ENCODE results near the gene KCNF1.

The KCNF1 gene

DNA sequence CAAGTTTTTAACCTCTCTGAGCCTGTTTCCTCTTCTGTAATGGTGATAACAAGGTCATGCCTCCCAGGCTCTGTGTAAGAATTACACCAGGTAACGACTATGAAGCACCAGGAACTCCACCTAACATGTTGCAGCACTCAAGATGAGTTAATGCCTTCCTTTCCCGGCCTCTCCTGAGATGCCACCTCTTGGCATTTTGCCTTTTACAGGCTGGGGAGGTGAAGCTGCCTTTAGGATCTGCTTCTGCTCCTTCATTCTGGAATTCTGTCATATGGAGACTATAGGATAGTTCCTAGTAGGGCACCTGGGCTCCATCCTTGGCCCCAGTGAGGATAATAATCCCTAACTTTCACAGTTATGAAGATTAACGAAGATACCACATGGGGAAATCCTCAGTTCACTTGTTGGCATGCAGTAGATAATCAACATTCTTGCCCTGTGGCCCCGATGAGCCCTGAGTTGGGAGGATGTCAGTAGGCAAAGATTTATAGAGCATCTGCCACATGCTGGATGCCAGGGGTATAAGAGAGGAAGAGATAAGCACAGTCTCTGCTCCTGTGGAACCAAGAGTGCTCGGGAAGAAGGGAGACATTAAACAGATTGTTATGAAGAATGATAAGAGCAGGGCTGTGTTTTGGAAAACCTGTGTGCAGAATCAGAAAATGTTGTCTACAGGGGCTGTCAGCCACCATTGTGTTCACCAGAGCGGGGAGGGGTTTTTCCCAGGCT lies 43.9 kb upstream of the KCNF1 start:
- TF ChIP-seq, protein P1, sequence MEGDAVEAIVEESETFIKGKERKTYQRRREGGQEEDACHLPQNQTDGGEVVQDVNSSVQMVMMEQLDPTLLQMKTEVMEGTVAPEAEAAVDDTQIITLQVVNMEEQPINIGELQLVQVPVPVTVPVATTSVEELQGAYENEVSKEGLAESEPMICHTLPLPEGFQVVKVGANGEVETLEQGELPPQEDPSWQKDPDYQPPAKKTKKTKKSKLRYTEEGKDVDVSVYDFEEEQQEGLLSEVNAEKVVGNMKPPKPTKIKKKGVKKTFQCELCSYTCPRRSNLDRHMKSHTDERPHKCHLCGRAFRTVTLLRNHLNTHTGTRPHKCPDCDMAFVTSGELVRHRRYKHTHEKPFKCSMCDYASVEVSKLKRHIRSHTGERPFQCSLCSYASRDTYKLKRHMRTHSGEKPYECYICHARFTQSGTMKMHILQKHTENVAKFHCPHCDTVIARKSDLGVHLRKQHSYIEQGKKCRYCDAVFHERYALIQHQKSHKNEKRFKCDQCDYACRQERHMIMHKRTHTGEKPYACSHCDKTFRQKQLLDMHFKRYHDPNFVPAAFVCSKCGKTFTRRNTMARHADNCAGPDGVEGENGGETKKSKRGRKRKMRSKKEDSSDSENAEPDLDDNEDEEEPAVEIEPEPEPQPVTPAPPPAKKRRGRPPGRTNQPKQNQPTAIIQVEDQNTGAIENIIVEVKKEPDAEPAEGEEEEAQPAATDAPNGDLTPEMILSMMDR (IDR thresholded peaks at IDR 0.05; ENCODE audit: extremely low read depth, missing control alignments): no peak
- no peak for DNase-seq (ENCODE audit: low spot score)

DNA sequence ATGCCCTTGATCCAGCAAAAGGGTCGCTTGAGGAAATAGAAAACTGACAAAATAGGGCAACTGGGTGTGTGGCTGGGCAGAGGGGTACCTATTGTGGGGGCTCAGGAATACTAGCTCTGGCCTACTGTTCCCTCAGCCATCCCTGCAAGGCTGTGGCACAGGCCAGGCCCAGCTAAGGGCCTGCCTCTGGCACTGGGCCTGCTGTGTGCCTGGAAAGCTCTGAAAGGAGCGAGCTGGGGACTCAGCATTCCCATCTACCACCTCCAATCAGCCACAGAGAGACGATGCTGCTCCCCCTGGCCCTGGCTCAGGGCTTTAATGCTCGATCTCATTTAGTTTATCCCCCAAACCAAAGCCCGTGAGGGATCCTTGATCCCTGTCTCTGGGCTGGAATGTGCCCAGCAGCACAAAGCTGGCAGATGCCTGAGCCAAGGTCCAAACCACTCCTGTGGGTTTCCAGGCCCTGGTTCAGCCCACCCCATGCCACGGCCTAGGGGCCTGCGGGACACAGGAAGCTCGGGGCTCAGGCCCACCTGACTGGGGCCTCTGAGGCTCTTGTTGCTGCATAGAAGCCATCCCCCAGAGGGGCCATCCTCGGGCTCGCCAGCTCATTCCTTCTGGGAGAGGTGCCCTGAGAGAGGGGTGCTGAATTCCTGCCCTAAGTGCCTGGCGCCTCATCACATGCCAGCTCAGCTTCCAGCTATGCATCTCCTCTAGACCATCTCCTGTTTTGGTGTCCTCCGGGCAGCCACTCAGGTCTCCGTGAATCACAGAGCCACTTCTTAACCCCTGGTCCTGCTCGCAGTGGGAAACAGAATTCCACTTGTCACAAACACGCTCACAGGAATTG lies 43.0 kb upstream of the KCNF1 start:
- no peak for DNase-seq (ENCODE audit: low spot score)
- TF ChIP-seq, protein P1 (IDR thresholded peaks at IDR 0.05; ENCODE audit: extremely low read depth, missing control alignments): no peak

DNA sequence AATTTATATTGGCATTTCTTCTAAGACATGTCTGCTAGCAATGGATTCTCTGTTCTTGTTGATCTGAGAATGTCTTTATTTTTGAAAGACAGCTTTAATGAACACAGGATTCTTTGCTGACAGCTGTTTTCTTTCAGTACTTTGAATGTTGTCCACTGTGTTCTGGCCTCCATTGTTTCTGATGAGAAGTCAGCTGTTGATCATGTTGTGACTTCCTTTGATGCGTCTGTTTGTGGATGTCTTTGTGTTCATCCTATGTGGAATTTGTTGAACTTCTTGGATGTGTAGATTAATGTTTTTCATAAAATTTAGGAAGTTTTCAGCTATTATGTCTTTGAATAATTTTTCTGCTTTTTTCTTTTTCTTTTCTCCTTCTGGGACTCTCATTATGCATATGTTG lies 39.8 kb upstream of the KCNF1 start:
- DNase-seq (ENCODE audit: low spot score): no peak
- TF ChIP-seq, protein P1 (IDR thresholded peaks at IDR 0.05; ENCODE audit: extremely low read depth, missing control alignments): no peak

- TF ChIP-seq, protein P1 (IDR thresholded peaks at IDR 0.05; ENCODE audit: extremely low read depth, missing control alignments): no peak
- DNase-seq (ENCODE audit: low spot score): no peak
Measured at GRCh38 chr2:10873171-10873570, 38.6 kb upstream of the KCNF1 start.

DNA sequence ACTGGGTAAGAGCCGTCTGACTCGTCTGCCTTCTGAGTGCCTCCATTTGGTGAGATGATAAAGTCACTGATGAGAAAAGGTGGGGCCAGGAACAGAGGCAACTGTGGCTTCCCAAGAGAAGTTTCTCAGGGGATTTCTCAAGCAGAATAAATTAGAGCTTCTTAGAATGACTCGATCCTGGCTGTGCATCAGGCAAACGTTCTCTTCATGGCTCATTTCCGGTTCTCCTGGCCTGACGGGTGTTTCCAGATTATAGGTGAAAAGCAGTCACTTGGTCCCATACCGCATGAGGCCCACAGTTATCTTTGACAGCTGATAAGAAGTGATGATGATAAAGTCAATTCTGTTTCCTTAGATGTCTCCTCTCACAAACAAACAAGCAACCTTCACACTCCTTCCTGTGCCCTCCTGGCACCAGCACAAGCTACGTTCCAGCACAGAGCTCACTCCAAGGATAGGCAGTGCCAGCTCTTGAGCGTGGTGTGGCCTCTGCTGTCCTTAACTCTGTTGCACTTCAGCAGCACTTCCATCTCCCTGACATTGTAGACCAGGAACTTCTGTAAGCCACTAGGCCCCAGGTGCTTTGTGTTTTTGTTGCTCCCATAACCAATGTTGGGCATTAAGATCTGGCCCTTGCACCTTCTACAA lies 37.8 kb upstream of the KCNF1 start:
- TF ChIP-seq, protein P1 (IDR thresholded peaks at IDR 0.05; ENCODE audit: extremely low read depth, missing control alignments): no peak
- peak; percentile 34 for DNase-seq (ENCODE audit: low spot score)

GRCh38 chr2:10875126-10875525 lies 36.6 kb upstream of the KCNF1 start:
- DNase-seq (ENCODE audit: low spot score): no peak
- TF ChIP-seq, protein P1 (IDR thresholded peaks at IDR 0.05; ENCODE audit: extremely low read depth, missing control alignments): no peak

DNA sequence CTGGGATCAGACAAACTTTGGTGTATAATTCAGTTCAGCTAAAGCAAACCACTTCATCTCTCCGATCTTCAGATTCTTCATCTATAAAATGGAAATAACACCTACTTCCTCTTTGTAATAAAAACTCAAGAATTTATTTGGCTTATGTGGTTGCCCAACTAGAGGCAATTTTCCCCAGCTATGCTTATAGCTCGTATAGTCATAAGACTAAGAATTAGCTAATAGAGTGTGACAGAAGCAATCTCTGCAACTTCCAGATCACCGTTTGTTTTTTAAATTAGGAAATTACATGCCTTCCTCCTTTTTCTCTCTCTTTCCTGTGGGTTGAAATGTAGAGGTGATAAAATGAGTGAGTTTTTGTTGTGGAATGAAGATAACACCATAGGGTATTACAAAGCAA lies 35.3 kb upstream of the KCNF1 start:
- no peak for DNase-seq (ENCODE audit: low spot score)
- TF ChIP-seq, protein P1 (IDR thresholded peaks at IDR 0.05; ENCODE audit: extremely low read depth, missing control alignments): no peak

All from GM20000 (cell line).